Cardiac fibroblast (primary cell): Measurements from ENCODE around the gene PTGFRN.

Experiments
- DNase-seq, 2 donors: peaks; one replicate each; pipeline versions ENCODE4 v3.0.0 to v3.0.0-alpha.2; 2010; ENCODE audit warnings: low read depth in 2 of 2
- H3K4me3 ChIP-seq, 2 donors: replicated peaks in 1 of 2; 1 replicate in 1 of 2; 2 replicates in 1 of 2; pipeline ENCODE4 v1.5.1; 2011; ENCODE audit warnings: low read depth in 2 of 2, low read length in 2 of 2, mild to moderate bottlenecking in 2 of 2, moderate library complexity in 1 of 2
- TF ChIP-seq, protein P1 (sequence below): IDR thresholded peaks from one replicate; pipeline ENCODE4 v1.5.1; 2011; ENCODE audit warnings: low read depth, mild to moderate bottlenecking, low read length, inconsistent platforms

Gene PTGFRN

GRCh38 chr1:116889380-116889779 lies 20.3 kb upstream of the PTGFRN start:
- no peak overlapping the region for H3K4me3 ChIP-seq
- TF ChIP-seq, protein P1, sequence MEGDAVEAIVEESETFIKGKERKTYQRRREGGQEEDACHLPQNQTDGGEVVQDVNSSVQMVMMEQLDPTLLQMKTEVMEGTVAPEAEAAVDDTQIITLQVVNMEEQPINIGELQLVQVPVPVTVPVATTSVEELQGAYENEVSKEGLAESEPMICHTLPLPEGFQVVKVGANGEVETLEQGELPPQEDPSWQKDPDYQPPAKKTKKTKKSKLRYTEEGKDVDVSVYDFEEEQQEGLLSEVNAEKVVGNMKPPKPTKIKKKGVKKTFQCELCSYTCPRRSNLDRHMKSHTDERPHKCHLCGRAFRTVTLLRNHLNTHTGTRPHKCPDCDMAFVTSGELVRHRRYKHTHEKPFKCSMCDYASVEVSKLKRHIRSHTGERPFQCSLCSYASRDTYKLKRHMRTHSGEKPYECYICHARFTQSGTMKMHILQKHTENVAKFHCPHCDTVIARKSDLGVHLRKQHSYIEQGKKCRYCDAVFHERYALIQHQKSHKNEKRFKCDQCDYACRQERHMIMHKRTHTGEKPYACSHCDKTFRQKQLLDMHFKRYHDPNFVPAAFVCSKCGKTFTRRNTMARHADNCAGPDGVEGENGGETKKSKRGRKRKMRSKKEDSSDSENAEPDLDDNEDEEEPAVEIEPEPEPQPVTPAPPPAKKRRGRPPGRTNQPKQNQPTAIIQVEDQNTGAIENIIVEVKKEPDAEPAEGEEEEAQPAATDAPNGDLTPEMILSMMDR: no peak
- no peak for DNase-seq

GRCh38 chr1:116891396-116892079 lies 18.2 kb upstream of the PTGFRN start:
- DNase-seq: no peak
- H3K4me3 ChIP-seq: no peak overlapping the region
- TF ChIP-seq, protein P1: no peak

GRCh38 chr1:116895073-116895472 lies 14.6 kb upstream of the PTGFRN start:
- TF ChIP-seq, protein P1: no peak
- no peak overlapping the region for H3K4me3 ChIP-seq
- DNase-seq: no peak

- TF ChIP-seq, protein P1: no peak
- H3K4me3 ChIP-seq: no peak overlapping the region
- no peak for DNase-seq
Measured at GRCh38 chr1:116899529-116899928, 10.2 kb upstream of the PTGFRN start.

- TF ChIP-seq, protein P1: no peak
- no peak overlapping the region for H3K4me3 ChIP-seq
- no peak for DNase-seq
Measured at GRCh38 chr1:116900471-116901365, 9.0 kb upstream of the PTGFRN start.

DNA sequence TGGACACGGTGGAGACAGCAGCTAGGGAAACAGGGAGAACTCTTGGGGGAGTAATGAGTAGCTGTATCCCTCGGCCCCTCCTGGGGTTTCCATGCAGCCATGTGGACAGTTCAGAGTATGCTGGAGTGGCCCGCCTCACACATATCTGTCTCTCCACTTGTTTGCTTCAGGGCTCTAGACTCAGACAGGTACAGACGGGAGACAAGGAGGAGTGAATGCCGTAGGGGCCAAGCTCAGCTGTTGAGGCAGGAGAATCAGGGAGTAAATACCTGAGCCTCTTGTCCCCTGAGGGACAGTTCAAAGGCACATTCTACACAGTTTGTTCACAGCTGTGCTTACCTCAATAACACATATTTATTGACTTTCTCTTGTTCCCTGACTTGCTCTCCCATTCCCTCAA lies 7.7 kb upstream of the PTGFRN start:
- H3K4me3 ChIP-seq: no peak overlapping the region
- DNase-seq: no peak
- TF ChIP-seq, protein P1: no peak
